Astrocyte (in vitro differentiated cells and primary cell): Measurements from ENCODE around the gene SYNM. TPM values are rescaled to one million over a fixed set of nuclear protein-coding genes. Genes with fewer than 3 reads are reported as not detected.

ENCODE experiments used
- DNase-seq: peaks from one replicate; pipeline ENCODE4 v3.0.0-alpha.2; 2010; ENCODE audit warnings: low read depth
- FAIRE-seq: peaks from 2 replicates; lab custom pipeline; 2011; peaks lifted over from hg19 to GRCh38; lab: Jason Lieb, UNC
- H2AFZ ChIP-seq: 2 replicates; pipeline ENCODE4 v1.6.0; 2012; ENCODE audit warnings: low read depth, low read length, inconsistent platforms
- H3K27ac ChIP-seq: 2 replicates; pipeline ENCODE4 v1.5.1; 2011; ENCODE audit warnings: low read depth, low read length, inconsistent platforms
- H3K27me3 ChIP-seq: 2 replicates; pipeline ENCODE4 v1.6.0; 2011; ENCODE audit warnings: low read length, inconsistent platforms; ENCODE audit not compliant: insufficient read depth
- H3K36me3 ChIP-seq: 2 replicates; pipeline ENCODE4 v1.5.1; 2011; ENCODE audit warnings: low read length, inconsistent platforms; ENCODE audit not compliant: insufficient read depth
- H3K4me1 ChIP-seq: 2 replicates; pipeline ENCODE4 v1.5.1; 2011; ENCODE audit warnings: low read length, inconsistent platforms; ENCODE audit not compliant: insufficient read depth
- H3K4me2 ChIP-seq: 2 replicates; pipeline ENCODE4 v1.6.0; 2012; ENCODE audit warnings: low read length, inconsistent platforms
- H3K4me3 ChIP-seq: 2 replicates; pipeline ENCODE4 v1.5.1; 2011; ENCODE audit warnings: low read depth, mild to moderate bottlenecking, low read length, inconsistent platforms; ENCODE audit not compliant: insufficient read depth
- H3K79me2 ChIP-seq: 2 replicates; pipeline ENCODE4 v1.6.0; 2012; ENCODE audit warnings: mild to moderate bottlenecking, low read length, inconsistent platforms; ENCODE audit not compliant: insufficient read depth
- H3K9ac ChIP-seq: 2 replicates; pipeline ENCODE4 v1.6.0; 2012; ENCODE audit warnings: mild to moderate bottlenecking, low read length, inconsistent platforms
- H3K9me3 ChIP-seq: 2 replicates; pipeline ENCODE4 v1.5.1; 2012; ENCODE audit warnings: low read depth, mild to moderate bottlenecking, low read length, inconsistent platforms; ENCODE audit not compliant: insufficient read depth
- H4K20me1 ChIP-seq: 2 replicates; pipeline ENCODE4 v1.6.0; 2012; ENCODE audit warnings: low read length, inconsistent platforms; ENCODE audit not compliant: insufficient read depth
- H3K27ac Mint-ChIP-seq: one replicate; pipeline ENCODE4 v1.8.0; 2021; ENCODE audit warnings: mild to moderate bottlenecking, mixed read lengths; ENCODE audit not compliant: unreplicated experiment
- H3K27me3 Mint-ChIP-seq: one replicate; pipeline ENCODE4 v1.8.0; 2021; ENCODE audit warnings: low read depth, mixed read lengths; ENCODE audit not compliant: unreplicated experiment
- H3K36me3 Mint-ChIP-seq: one replicate; pipeline ENCODE4 v1.8.0; 2021; ENCODE audit warnings: low read depth, mixed read lengths; ENCODE audit not compliant: unreplicated experiment
- H3K4me1 Mint-ChIP-seq: one replicate; pipeline ENCODE4 v1.8.0; 2021; ENCODE audit warnings: low read depth, mixed read lengths; ENCODE audit not compliant: unreplicated experiment
- H3K4me3 Mint-ChIP-seq: one replicate; pipeline ENCODE4 v1.8.0; 2021; ENCODE audit warnings: mild to moderate bottlenecking, moderate library complexity, mixed read lengths; ENCODE audit not compliant: unreplicated experiment
- H3K9me3 Mint-ChIP-seq: one replicate; pipeline ENCODE4 v1.8.0; 2021; ENCODE audit warnings: mild to moderate bottlenecking, mixed read lengths; ENCODE audit not compliant: unreplicated experiment
- EZH2 ChIP-seq: IDR thresholded peaks from 2 replicates; pipeline ENCODE4 v1.6.1; 2012; ENCODE audit warnings: mild to moderate bottlenecking, low read length, inconsistent platforms; ENCODE audit not compliant: insufficient read depth
- total RNA-seq: library from RNA; stranded (reverse); gene quantifications from 2 replicates; pipeline ENCODE4 v1.2.1, GENCODE V29; 2021
- TF ChIP-seq, protein P1 (sequence below): IDR thresholded peaks from 2 replicates; pipeline ENCODE4 v1.5.1; 2011; ENCODE audit warnings: low read depth, mild to moderate bottlenecking, inconsistent platforms, low read length, moderate library complexity; ENCODE audit not compliant: insufficient read depth

Gene SYNM
- total RNA-seq, 1 donor from 2014 or later: 9.7 TPM

GRCh38 chr15:99117111-99117510 is 12.2 kb downstream of the SYNM start:
- Histone ChIP-seq H3K36me3 (peaks cover 2% of the 10 kb centered on the region), H3K9ac (no peak overlapping the region), H3K27ac (no peak overlapping the region), H3K9me3 (no peaks in the 10 kb centered on the region), H3K4me1 (no peaks in the 10 kb centered on the region), H3K27me3 (no peaks in the 10 kb centered on the region), H3K4me3 (no peak overlapping the region), H3K4me2 (no peak overlapping the region), H3K79me2 (no peaks in the 10 kb centered on the region), H2AFZ (no peak overlapping the region), H4K20me1 (no peaks in the 10 kb centered on the region)
- FAIRE-seq: no peak
- TF ChIP-seq, protein P1, sequence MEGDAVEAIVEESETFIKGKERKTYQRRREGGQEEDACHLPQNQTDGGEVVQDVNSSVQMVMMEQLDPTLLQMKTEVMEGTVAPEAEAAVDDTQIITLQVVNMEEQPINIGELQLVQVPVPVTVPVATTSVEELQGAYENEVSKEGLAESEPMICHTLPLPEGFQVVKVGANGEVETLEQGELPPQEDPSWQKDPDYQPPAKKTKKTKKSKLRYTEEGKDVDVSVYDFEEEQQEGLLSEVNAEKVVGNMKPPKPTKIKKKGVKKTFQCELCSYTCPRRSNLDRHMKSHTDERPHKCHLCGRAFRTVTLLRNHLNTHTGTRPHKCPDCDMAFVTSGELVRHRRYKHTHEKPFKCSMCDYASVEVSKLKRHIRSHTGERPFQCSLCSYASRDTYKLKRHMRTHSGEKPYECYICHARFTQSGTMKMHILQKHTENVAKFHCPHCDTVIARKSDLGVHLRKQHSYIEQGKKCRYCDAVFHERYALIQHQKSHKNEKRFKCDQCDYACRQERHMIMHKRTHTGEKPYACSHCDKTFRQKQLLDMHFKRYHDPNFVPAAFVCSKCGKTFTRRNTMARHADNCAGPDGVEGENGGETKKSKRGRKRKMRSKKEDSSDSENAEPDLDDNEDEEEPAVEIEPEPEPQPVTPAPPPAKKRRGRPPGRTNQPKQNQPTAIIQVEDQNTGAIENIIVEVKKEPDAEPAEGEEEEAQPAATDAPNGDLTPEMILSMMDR: no peak
- no peak for TF ChIP-seq EZH2
- H3K4me3 Mint-ChIP-seq: no peak overlapping the region
- DNase-seq: no peak
- peaks cover 24% of the 10 kb centered on the region for H3K4me1 Mint-ChIP-seq
- peaks cover 38% of the 10 kb centered on the region for H3K36me3 Mint-ChIP-seq
- no peak overlapping the region for H3K27ac Mint-ChIP-seq
- H3K9me3 Mint-ChIP-seq: no peaks in the 10 kb centered on the region
- H3K27me3 Mint-ChIP-seq: no peaks in the 10 kb centered on the region

DNA sequence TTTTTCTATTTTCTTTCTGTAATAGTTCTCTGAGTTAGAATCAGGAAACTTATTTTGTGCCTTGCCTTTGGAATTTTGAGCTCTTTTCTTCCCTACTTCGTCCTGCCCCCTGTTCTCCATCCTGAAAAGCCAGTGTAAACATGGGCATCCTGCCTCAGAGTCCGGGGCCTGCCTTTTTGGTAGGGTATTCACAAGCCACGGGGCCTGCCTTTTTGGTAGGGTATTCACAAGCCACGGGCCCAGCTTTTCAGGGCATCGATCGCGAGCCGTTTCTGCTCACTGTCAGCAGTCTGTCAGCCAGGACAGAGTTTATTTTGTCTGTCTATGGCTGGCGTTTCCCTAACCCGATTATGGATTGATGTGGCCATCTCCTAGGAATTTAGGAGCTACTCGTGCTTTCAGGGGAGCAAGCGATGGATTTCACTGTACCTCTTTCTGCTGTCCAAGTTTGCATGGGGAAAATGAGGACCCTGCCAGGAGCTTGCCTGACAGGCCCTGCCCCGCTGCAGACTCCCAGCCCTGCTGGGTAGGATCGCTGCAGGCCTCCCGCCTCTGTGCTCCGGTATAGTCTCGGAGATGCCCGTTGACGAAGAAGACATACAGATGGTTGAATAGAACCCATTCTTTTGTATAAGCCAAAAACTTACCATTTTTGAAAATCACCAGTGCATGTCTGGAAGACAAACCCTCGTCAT is 12.8 kb downstream of the SYNM start:
- peaks cover 2% of the 10 kb centered on the region for H3K36me3 ChIP-seq
- no peak for DNase-seq
- H3K9me3 ChIP-seq: no peaks in the 10 kb centered on the region
- FAIRE-seq: no peak
- no peaks in the 10 kb centered on the region for H3K27me3 Mint-ChIP-seq
- H3K27ac Mint-ChIP-seq: no peak overlapping the region
- H3K4me3 Mint-ChIP-seq: no peak overlapping the region
- no peak overlapping the region for H3K9ac ChIP-seq
- TF ChIP-seq EZH2: no peak
- TF ChIP-seq, protein P1: no peak
- no peaks in the 10 kb centered on the region for H3K27me3 ChIP-seq
- no peak overlapping the region for H2AFZ ChIP-seq
- no peaks in the 10 kb centered on the region for H3K79me2 ChIP-seq
- H3K9me3 Mint-ChIP-seq: no peaks in the 10 kb centered on the region
- no peak overlapping the region for H3K27ac ChIP-seq
- H3K4me1 ChIP-seq: no peaks in the 10 kb centered on the region
- no peak overlapping the region for H3K4me3 ChIP-seq
- peaks cover 26% of the 10 kb centered on the region for H3K4me1 Mint-ChIP-seq
- H3K36me3 Mint-ChIP-seq: peaks cover 38% of the 10 kb centered on the region
- H4K20me1 ChIP-seq: no peaks in the 10 kb centered on the region
- H3K4me2 ChIP-seq: no peak overlapping the region

- H3K36me3 ChIP-seq: peaks cover 1% of the 10 kb centered on the region
- no peak overlapping the region for H3K27ac Mint-ChIP-seq
- no peaks in the 10 kb centered on the region for H3K27me3 Mint-ChIP-seq
- H3K4me3 Mint-ChIP-seq: no peak overlapping the region
- no peak for FAIRE-seq
- H3K36me3 Mint-ChIP-seq: peaks cover 35% of the 10 kb centered on the region
- peaks cover 5% of the 10 kb centered on the region for H3K4me1 ChIP-seq
- no peaks in the 10 kb centered on the region for H3K27me3 ChIP-seq
- TF ChIP-seq EZH2: no peak
- TF ChIP-seq, protein P1: no peak
- DNase-seq: no peak
- H4K20me1 ChIP-seq: no peaks in the 10 kb centered on the region
- H3K9me3 ChIP-seq: no peaks in the 10 kb centered on the region
- no peak overlapping the region for H3K9ac ChIP-seq
- H3K4me1 Mint-ChIP-seq: peaks cover 31% of the 10 kb centered on the region
- no peak overlapping the region for H3K27ac ChIP-seq
- no peaks in the 10 kb centered on the region for H3K79me2 ChIP-seq
- no peak overlapping the region for H3K4me3 ChIP-seq
- no peak overlapping the region for H3K4me2 ChIP-seq
- H2AFZ ChIP-seq: no peak overlapping the region
- H3K9me3 Mint-ChIP-seq: peaks cover under 1% of the 10 kb centered on the region
Observed at GRCh38 chr15:99118258-99118632, 13.4 kb downstream of the SYNM start.
